ENCODE measurements around the gene SDC4.

GRCh38 chr20:45305262-45305661 lies 43.0 kb downstream of the SDC4 start:
- TF ChIP-seq CTCF (IDR thresholded peaks at IDR 0.05) (no peak), POLR2A (IDR thresholded peaks at IDR 0.05) (no peak), POLR2AphosphoS5 (IDR thresholded peaks at IDR 0.05; ENCODE audit: insufficient read depth in 1 of 2, low read depth in 1 of 2) (no peak)

All from vagina (tissue), 2 donors.